ENCODE results near the gene SLC35E1.

SLC35E1 gene

GRCh38 chr19:16564842-16565241, 7.4 kb downstream of the SLC35E1 start:
- Histone ChIP-seq H4K20me1 (ENCODE audit: insufficient read depth, low read length) (no peaks in the 10 kb centered on the region), H3K4me3 (ENCODE audit: low read length) (no peak overlapping the region), H3K79me2 (ENCODE audit: low read length) (peaks cover 11% of the 10 kb centered on the region), H3K4me2 (ENCODE audit: low read length) (no peak overlapping the region), H2AFZ (ENCODE audit: low read depth, low read length) (no peak overlapping the region), H3K9ac (ENCODE audit: low read length) (no peak overlapping the region), H3K27ac (ENCODE audit: low read length) (no peak overlapping the region), H3K36me3 (replicated peaks; ENCODE audit: low read depth, low read length) (peaks cover 58% of the 10 kb centered on the region), H3K9me3 (ENCODE audit: insufficient read depth, low read length) (no peaks in the 10 kb centered on the region), H3K27me3 (ENCODE audit: low read depth, low read length) (no peaks in the 10 kb centered on the region), H3K4me1 (ENCODE audit: low read length) (no peaks in the 10 kb centered on the region)
- TF ChIP-seq CTCF (IDR thresholded peaks at IDR 0.05; ENCODE audit: low read depth, low read length), result no peak
- no peak for TF ChIP-seq EZH2phosphoT487 (IDR thresholded peaks at IDR 0.05; ENCODE audit: low read depth)

- Histone ChIP-seq H3K9ac (ENCODE audit: low read length) (no peak overlapping the region), H4K20me1 (ENCODE audit: insufficient read depth, low read length) (no peaks in the 10 kb centered on the region), H3K9me3 (ENCODE audit: insufficient read depth, low read length) (no peaks in the 10 kb centered on the region), H3K27me3 (ENCODE audit: low read depth, low read length) (no peaks in the 10 kb centered on the region), H3K36me3 (replicated peaks; ENCODE audit: low read depth, low read length) (peaks cover 57% of the 10 kb centered on the region), H3K4me1 (ENCODE audit: low read length) (no peaks in the 10 kb centered on the region), H3K27ac (ENCODE audit: low read length) (no peak overlapping the region), H2AFZ (ENCODE audit: low read depth, low read length) (no peak overlapping the region), H3K79me2 (ENCODE audit: low read length) (no peaks in the 10 kb centered on the region), H3K4me3 (ENCODE audit: low read length) (no peak overlapping the region), H3K4me2 (ENCODE audit: low read length) (no peak overlapping the region)
- TF ChIP-seq EZH2phosphoT487 (IDR thresholded peaks at IDR 0.05; ENCODE audit: low read depth), result no peak
- TF ChIP-seq CTCF (IDR thresholded peaks at IDR 0.05; ENCODE audit: low read depth, low read length), result no peak
Measured at GRCh38 chr19:16562608-16563025, 9.6 kb downstream of the SLC35E1 start.

GRCh38 chr19:16561382-16561781, 10.8 kb downstream of the SLC35E1 start:
- Histone ChIP-seq H3K4me1 (ENCODE audit: low read length) (no peaks in the 10 kb centered on the region), H3K27ac (ENCODE audit: low read length) (no peak overlapping the region), H2AFZ (ENCODE audit: low read depth, low read length) (no peak overlapping the region), H3K9me3 (ENCODE audit: insufficient read depth, low read length) (no peaks in the 10 kb centered on the region), H3K36me3 (replicated peaks; ENCODE audit: low read depth, low read length) (peaks cover 57% of the 10 kb centered on the region), H3K9ac (ENCODE audit: low read length) (no peak overlapping the region), H4K20me1 (ENCODE audit: insufficient read depth, low read length) (no peaks in the 10 kb centered on the region), H3K4me3 (ENCODE audit: low read length) (no peak overlapping the region), H3K27me3 (ENCODE audit: low read depth, low read length) (no peaks in the 10 kb centered on the region), H3K4me2 (ENCODE audit: low read length) (no peak overlapping the region), H3K79me2 (ENCODE audit: low read length) (no peaks in the 10 kb centered on the region)
- TF ChIP-seq CTCF (IDR thresholded peaks at IDR 0.05; ENCODE audit: low read depth, low read length) (no peak), EZH2phosphoT487 (IDR thresholded peaks at IDR 0.05; ENCODE audit: low read depth) (no peak)

GRCh38 chr19:16559780-16560276, 12.4 kb downstream of the SLC35E1 start:
- Histone ChIP-seq H4K20me1 (ENCODE audit: insufficient read depth, low read length) (no peaks in the 10 kb centered on the region), H3K79me2 (ENCODE audit: low read length) (no peaks in the 10 kb centered on the region), H3K4me3 (ENCODE audit: low read length) (no peak overlapping the region), H3K27ac (ENCODE audit: low read length) (no peak overlapping the region), H3K4me1 (ENCODE audit: low read length) (no peaks in the 10 kb centered on the region), H3K9ac (ENCODE audit: low read length) (no peak overlapping the region), H3K9me3 (ENCODE audit: insufficient read depth, low read length) (no peaks in the 10 kb centered on the region), H3K4me2 (ENCODE audit: low read length) (no peak overlapping the region), H3K27me3 (ENCODE audit: low read depth, low read length) (no peaks in the 10 kb centered on the region), H3K36me3 (replicated peaks; ENCODE audit: low read depth, low read length) (peaks cover 56% of the 10 kb centered on the region), H2AFZ (ENCODE audit: low read depth, low read length) (no peak overlapping the region)
- TF ChIP-seq CTCF (IDR thresholded peaks at IDR 0.05; ENCODE audit: low read depth, low read length) (no peak), EZH2phosphoT487 (IDR thresholded peaks at IDR 0.05; ENCODE audit: low read depth) (no peak)

All from OCI-LY3 (cell line).